Fibroblast of lung (primary cell): Measurements from ENCODE around the gene EFNB3.

Experiments used
- EZH2 ChIP-seq: IDR thresholded peaks from 2 replicates; pipeline ENCODE4 v1.5.1; 2012; ENCODE audit warnings: low read length, control low read depth, mild to moderate bottlenecking; ENCODE audit errors: missing control alignments
- TF ChIP-seq, protein P1 (sequence below), 2 donors: IDR thresholded peaks in 1 of 2; conservative IDR thresholded peaks in 1 of 2; 1 replicate in 1 of 2; 2 replicates in 1 of 2; pipeline ENCODE4 v1.5.1; 2011 to 2012; ENCODE audit warnings: low read length in 2 of 2, control low read depth in 1 of 2, inconsistent platforms in 1 of 2, low read depth in 1 of 2, mild to moderate bottlenecking in 1 of 2

DNA sequence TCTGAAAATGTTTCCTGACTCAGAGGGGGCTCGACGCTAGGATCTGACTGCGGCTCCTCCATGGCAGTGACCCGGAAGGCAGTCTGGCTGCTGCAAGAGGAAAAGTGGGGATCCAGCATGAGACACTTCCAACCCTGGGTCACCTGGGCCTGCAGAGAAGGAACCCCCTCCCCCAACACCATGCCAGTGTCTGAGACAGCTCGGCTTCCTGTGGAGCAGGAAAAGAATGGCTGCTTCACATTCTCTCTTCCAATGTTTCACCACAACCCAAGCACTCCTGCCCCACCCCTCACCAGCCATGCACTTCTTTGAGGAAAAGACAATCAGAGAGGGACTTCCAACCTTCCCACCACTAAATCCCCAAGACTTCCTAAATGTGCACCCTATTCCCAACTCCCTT is 28.5 kb upstream of the EFNB3 start:
- TF ChIP-seq, protein P1, sequence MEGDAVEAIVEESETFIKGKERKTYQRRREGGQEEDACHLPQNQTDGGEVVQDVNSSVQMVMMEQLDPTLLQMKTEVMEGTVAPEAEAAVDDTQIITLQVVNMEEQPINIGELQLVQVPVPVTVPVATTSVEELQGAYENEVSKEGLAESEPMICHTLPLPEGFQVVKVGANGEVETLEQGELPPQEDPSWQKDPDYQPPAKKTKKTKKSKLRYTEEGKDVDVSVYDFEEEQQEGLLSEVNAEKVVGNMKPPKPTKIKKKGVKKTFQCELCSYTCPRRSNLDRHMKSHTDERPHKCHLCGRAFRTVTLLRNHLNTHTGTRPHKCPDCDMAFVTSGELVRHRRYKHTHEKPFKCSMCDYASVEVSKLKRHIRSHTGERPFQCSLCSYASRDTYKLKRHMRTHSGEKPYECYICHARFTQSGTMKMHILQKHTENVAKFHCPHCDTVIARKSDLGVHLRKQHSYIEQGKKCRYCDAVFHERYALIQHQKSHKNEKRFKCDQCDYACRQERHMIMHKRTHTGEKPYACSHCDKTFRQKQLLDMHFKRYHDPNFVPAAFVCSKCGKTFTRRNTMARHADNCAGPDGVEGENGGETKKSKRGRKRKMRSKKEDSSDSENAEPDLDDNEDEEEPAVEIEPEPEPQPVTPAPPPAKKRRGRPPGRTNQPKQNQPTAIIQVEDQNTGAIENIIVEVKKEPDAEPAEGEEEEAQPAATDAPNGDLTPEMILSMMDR (conservative IDR thresholded peaks at IDR 0.05 in 1 of 2, IDR thresholded peaks at IDR 0.05 in 1 of 2; ENCODE audit: low read depth in 1 of 2, low read length in 2 of 2): no peak
- no peak for TF ChIP-seq EZH2
